GM03348 (cell line): ENCODE measurements around the gene PAFAH2.

Experiments used
- DNase-seq: peaks from one replicate; pipeline ENCODE4 v3.0.0; 2012; ENCODE audit warnings: low spot score

PAFAH2 gene

GRCh38 chr1:25997828-25998761 lies at the start of gene PAFAH2:
TSS of gene PAFAH2 (minus strand) at chr1:25998063. CDS start at chr1:25990816, 7,247 bp downstream.
- DNase-seq, result peak; percentile 96

GRCh38 chr1:26047278-26047874 lies 49.5 kb upstream of the PAFAH2 start:
- no peak for DNase-seq

DNA sequence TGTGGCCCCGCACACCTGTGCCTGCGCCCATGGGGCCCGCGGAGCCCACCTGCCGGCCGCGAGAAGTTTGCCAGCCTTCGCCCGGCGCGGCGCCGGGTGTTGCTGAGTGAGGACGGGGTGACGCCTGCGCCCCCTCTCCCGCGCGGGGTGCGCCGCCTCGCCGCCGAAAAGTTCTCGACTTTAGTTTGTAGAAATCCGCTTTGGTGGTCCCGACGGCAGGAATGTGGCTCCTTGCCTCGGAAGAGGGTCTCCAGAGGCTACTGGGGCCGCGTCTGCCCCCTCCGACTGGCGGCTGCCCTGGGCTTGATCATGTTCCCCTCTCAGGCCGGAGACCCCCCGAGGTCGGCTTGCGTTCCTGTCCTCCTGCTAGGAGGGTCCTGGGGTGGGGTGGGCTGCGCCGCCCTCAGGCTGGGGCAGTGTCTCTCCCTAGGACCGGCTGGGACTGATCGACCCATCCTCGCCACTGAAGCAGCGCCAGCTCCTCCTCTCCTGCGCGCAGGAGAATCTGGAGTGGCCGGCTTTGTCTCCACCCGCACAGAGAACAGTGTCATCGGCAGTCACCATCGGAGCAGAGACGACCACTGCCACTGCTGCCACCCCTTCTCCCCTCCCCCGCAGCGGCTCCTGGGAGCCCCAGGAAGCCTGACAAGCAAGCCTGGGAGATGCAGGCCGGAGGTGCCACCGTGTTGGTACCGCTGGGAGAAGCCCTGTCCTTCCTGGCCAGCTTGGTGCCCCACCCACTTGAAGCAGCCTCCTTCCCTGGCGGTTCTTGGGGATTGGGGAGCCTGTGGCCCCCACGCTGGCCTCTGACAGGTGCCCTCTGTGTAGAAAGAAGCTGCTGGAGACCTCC lies 48.6 kb upstream of the PAFAH2 start:
- DNase-seq, result no peak

- DNase-seq, result no peak
Observed at GRCh38 chr1:26045722-26046245, 47.9 kb upstream of the PAFAH2 start, which contains the start of gene SLC30A2. TSS of gene SLC30A2 (minus strand) at chr1:26046118. CDS start at chr1:26045896, 222 bp downstream.

DNA sequence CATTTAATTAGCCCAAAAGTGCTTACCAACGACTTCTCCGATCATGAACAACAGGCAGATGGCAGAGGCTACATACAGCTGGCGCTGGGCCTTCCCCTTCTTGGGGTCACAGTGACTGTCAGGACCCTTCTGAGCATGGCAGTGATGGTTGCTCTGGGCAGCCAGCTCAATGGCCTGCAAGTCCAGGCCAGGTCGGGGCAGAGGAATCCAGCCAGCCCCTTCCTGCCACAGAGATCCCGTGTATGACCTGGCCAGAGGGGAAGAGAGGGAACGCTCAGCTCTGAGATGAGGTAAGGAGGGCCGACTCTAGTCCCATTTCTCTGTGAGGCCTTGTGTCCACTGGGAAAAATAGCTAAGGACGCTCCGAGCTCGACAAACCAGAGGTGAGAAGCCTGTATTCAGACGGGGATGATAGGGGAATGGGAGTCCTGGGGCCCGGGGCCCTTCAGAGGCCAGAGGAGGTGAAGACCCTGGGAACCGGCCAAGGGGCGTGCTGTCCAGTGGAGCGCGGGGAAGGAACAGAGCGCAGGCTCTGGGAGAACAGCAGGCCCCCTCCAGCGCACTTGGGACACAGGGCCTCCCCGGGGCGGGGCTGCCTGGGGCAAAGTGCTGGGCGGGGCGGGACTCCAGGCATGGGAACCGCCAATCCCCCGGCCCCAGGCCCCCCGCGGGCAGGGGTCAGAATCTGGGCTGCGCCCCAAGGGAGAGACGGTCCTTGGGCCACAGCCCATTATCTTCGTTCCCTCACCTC lies 47.3 kb upstream of the PAFAH2 start:
- no peak for DNase-seq

DNA sequence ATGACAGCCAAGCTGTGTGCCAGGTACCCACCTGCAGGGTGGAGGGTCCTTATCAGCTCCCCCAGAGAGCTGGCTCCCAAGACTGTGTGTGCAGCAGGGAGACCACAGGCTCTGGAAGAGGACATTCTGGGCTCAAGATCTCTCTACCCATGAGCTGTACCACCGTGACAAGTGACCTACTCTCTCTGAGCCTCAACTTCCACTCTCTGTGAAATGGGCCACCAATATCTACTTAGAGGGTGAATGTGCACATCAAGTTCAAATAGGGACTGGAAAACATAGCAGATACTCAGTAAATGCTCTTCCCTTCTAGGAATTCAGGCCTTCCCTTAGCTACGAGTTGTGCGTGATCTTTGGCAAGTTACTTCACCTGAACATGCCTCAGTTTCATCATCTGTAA lies 46.6 kb upstream of the PAFAH2 start:
- no peak for DNase-seq

GRCh38 chr1:26043765-26044164 lies 45.9 kb upstream of the PAFAH2 start:
- DNase-seq, result no peak

GRCh38 chr1:26041978-26042377 lies 44.1 kb upstream of the PAFAH2 start:
- DNase-seq, result no peak

- no peak for DNase-seq
Observed at GRCh38 chr1:26041401-26041800, 43.5 kb upstream of the PAFAH2 start.

DNA sequence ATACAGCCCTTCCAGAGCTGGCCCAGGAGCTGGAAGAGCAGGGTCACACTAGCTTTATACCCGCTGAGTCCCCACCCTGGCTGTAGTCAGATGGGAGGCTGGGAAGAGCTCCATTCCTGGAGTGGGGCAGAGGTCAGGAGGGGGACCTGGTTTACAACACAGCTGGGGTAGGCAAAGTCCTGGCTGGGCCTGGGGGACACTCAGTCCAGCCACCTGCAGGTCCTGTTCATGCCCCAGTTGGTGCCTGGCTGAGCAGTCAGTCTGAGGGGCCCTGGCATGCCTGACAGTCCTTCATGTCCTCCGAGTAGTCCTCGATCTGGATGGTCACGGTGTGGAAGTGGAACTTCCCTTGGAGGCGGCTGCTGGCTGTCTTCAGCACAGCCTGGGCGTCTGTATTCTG lies 41.0 kb upstream of the PAFAH2 start:
- DNase-seq, result no peak

DNA sequence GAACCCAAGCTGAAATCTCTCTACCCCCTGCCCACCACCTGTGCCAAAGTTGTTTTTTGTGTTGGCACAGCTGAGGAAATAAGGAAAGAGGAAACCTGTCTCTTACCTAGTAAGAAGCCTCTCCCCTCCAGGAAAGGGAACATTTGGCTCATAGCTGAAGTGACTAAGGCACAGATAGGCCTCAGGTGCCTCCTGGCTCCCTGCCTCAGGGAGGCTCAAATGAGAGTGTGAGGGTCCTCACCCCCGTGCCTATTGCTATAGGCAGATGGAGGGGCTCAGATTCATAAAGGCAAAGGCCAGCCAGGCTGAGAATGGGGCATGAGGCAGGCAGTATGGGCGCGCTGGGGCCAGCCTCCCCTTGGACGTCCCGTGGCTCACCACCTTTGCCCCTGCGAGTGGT lies 40.6 kb upstream of the PAFAH2 start:
- no peak for DNase-seq

DNA sequence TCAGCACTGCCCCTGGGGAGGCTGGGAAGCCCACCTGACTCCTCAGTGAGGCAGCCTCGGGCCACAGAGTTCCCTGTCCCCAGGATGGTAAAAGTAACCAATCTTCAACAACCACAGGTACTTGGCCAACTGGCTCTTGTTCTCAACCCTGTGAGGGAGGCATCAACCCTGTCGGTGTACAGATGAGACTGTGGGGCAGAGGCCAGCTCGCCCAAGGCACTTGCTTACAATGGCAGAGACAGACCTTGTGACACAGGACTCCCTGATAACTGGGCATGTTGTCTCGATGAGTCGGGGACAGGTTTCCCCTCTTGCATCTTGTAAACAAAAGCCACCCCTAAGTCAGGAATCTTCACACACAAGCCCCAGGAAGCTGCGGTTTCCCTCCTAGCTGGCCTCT lies 40.0 kb upstream of the PAFAH2 start:
- no peak for DNase-seq

DNA sequence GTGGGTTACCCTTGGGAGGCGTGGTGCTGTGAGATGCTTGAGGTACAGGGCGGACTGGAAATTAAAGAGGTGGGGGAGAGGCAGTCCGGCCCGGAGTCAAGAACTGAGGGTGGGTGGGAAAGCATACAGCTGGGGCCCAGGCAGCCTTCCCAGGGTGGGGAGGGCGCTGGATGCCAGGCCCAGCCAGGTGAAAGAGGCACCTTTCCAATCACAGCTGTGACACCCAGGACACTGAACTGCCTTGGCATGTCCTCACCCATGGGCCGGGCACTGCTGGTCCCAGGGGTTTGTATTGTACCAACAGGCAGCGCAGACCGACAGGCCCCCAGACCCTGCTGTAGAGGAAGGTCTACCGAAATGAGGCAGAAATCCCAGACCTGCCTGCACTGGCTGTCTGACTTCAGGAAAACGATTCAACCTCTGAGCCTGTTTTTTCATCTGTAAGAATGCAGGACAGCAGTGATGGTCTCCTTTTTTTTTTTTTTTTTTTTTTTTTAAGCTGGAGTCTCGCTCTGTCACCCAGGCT lies 39.0 kb upstream of the PAFAH2 start:
- DNase-seq, result no peak

GRCh38 chr1:26035959-26036755 lies 38.3 kb upstream of the PAFAH2 start:
- DNase-seq, result peak; percentile 95

DNA sequence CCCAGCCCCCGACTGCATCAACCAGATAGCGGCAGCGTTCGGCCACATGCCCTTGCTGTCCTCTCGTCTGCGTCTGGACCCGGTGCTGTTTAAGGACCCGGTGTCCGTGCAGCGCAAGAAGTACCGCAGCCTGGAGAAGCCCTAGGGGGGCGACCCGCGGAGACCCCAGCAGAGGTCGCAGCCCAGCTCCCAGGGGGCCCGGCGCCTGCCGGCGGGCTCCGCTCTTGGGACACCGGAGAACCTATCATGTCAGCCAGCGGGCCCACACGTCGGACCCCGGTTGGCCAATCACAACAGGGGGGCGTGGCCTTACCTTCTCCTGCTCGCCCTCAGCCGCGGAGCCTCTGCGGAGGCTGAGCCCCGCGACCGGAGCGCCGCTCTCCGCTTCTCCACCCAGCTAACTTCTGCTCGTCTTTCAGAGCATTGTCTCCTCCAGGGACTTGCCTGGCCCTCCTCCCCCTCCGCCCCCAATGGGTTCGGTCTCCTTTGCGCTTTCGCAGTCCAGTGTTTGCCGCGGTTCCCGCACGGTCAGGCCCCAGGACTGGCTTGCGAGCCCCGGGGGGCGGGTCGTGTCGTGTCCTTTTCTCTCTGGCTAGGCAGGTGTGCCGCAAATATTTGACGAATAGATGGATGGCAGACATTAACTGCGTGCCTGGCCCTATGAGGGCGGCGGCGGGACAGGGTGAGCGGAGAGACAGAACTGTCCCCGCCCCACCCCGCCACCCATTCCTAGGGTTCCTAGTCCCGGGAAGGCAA lies 37.5 kb upstream of the PAFAH2 start:
- peak; percentile 98 for DNase-seq

DNA sequence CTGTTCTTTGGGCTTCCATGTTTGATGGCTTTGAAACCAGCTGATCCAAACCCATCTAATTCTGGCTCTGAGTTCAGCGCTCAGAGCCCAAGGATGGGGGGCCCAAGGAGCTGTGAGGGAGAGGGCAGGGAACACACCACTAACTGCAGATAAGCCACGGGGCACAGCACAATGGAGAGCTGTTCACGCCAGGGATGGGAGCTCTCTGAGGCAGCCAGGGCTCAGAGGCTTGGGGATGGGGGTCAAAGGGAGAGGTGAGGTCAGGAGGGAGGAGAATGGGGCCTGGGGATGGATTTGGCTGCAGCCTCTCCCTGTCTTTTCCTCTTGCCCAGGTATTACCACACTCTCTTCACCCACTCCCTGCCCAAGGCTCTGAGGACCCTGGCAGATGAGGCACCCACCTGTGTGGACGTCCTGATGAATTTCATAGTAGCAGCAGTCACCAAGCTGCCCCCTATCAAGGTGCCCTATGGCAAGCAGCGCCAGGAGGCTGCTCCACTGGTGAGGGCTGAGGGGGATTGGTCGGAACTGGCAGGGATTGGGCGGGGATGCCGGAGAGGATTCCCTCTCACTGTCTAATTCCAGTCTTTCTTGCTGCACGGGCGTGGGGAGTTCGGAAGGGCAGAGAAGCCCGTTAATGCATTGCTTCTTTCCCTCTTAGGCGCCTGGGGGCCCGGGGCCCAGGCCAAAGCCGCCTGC lies 36.8 kb upstream of the PAFAH2 start:
- DNase-seq, result peak; percentile 29

DNA sequence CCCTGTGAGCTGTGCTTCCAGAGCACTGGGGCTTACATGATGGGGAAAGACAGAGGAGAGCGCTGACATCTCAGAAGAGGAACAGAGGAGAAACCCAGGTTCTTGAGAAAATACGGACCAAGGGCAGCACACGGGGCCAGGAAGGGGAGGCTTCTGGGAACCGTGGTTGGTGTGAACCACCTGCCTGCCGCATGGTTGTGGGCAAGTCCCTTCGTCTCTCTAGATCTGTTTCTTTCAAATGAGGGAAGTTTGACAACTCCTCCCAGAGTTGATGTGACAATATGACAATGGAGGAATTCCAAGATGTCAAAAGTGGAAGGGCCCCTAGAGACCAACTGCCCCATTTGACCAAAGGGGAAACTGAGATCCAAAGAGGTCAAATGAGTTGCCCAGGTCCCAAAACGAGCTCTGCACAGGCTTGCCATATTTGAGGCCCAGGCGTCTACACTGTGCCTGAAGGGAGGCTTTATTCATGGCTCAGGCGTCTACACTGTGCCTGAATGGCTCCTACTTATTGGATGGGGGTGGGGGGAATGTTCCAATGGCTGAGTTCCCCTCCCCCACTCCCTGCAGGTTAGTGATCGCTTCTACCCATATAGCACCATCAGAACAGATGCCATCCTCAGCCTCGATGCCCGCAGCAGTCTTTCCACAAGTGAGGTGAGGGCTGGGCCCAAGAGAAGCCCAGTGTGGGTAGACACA lies 34.9 kb upstream of the PAFAH2 start:
- DNase-seq, result no peak

DNA sequence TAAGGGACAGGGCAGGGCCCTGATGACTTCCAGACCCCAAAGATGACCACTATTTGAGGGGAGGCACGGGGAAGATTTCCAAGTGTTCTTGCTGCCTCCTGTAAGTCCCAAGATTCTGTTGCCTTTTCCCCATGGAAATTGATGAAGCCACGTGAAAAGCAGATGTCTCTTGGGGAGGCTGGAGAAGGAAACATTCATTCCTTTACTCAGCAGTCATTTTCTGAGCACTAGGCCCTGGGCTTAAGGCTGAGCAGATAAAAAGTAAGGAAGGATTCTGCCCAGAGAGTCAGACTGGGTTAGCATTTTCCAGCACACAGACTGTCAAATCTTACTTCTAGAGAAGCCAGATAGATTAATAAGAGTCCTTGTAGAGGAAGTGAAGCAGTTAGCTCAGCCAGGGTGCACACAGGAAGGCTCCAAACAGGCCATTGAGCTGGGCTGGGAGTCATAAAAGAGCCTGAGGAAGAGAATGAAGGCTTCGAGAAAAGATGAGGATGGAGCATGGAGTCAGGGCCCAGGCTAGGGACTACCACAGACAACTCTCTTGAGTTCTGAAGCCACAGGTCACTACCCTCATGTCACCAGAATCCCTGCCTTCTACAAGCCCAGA lies 33.9 kb upstream of the PAFAH2 start:
- peak; percentile 85 for DNase-seq
